ENCODE data around the gene MICAL2. TPM values are rescaled to one million over a fixed set of nuclear protein-coding genes. Genes with fewer than 3 reads are reported as not detected.

MICAL2 gene
- total RNA-seq: 18.4 and 355 TPM in 2 replicates

DNA sequence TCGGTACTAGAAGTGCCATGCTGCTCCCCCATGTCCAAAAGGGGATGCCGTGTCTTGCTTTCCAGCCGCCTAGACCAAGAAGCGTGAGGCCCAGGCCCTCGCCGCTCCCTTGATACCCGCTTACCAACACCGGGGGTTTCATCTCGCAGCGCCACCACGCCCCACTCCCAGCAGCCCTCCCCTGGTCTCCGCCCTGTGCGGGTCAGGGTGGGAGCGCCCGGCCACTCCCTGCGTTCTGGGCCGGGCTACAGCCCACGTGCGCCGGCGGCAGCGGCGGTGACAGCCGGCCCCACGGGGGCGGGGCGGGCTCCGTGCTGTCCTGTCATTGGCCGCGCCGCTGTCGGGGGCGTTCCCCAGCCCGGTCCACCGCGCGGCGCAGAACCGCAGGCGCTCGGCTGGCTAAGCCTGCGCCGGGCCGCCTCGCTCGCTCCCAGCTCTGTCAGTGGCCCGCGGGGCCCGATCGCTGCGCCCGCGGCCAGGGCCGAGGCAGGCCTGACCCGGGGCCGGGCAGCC is at the start of gene MICAL2:
MICAL2 (plus strand) TSS at position 390 of the 513 bp plus-strand sequence. CDS start 51,566 bp downstream, outside the sequence.

Other genes with a start within 250 kb of the MICAL2 start
- gene DKK3, start 102.0 kb upstream of the MICAL2 start, total RNA-seq: 231 and 338 TPM in 2 replicates

Measured in epithelial cell of alveolus of lung (primary cell).